Upper lobe of left lung (tissue), 6 donors: ENCODE results near the gene GRIA1. TPM values are rescaled to one million over a fixed set of nuclear protein-coding genes. Genes with fewer than 3 reads are reported as not detected.

Experiments
- ATAC-seq, 2 donors: fragments of 200-7000 bp; cut with Tn5 transposase; one replicate each; pipeline ENCODE4 v1.9.1; 2022; ENCODE audit warnings: mild to moderate bottlenecking in 2 of 2, moderate library complexity in 2 of 2; ENCODE audit not compliant: low FRiP score in 2 of 2
- DNase-seq, 2 donors: peaks; one replicate each; pipeline ENCODE4 v3.0.0-alpha.2; 2019 to 2020
- H3K27ac ChIP-seq, 4 donors: fragments of 200-600 bp; sonication (generic); one replicate each; pipeline ENCODE4 v1.5.1; 2016 to 2019
- H3K27me3 ChIP-seq, 4 donors: fragments of 200-600 bp; sonication (generic); one replicate each; pipeline ENCODE4 v1.5.1; 2017 to 2019
- H3K36me3 ChIP-seq, 4 donors: fragments of 200-600 bp; sonication (generic); one replicate each; pipeline ENCODE4 v1.5.1; 2016 to 2019
- H3K4me1 ChIP-seq, 4 donors: fragments of 200-600 bp; sonication (generic); one replicate each; pipeline ENCODE4 v1.5.1; 2018 to 2019
- H3K4me3 ChIP-seq, 4 donors: fragments of 200-600 bp; sonication (generic); one replicate each; pipeline ENCODE4 v1.5.1; 2017 to 2019; ENCODE audit warnings: mild to moderate bottlenecking in 2 of 4, moderate library complexity in 1 of 4
- H3K9me3 ChIP-seq, 4 donors: fragments of 200-600 bp; sonication (generic); one replicate each; pipeline ENCODE4 v1.5.1; 2018 to 2019
- CTCF ChIP-seq, 6 experiments: fragments of 450-650 bp in 4 of 6; fragments of 200-600 bp in 2 of 6; sonication (generic) in 2 of 6; IDR thresholded peaks; one replicate each; pipeline ENCODE4 v1.5.1; 2016 to 2019; ENCODE audit warnings: antibody characterized with exemption in 6 of 6
- EP300 ChIP-seq, 4 donors: sonication (generic); formaldehyde crosslinking; IDR thresholded peaks; one replicate each; pipeline ENCODE4 v1.5.1; 2017; ENCODE audit warnings: antibody characterized with exemption in 4 of 4, control low read depth in 2 of 4
- POLR2A ChIP-seq, 4 donors: fragments of 450-650 bp; IDR thresholded peaks; one replicate each; pipeline ENCODE4 v1.5.1; 2016 to 2017; ENCODE audit warnings: antibody characterized with exemption in 4 of 4, mild to moderate bottlenecking in 2 of 4
- POLR2AphosphoS5 ChIP-seq, 2 donors: sonication (generic); formaldehyde crosslinking; IDR thresholded peaks; one replicate each; pipeline ENCODE4 v1.5.1; 2017; ENCODE audit warnings: antibody characterized with exemption in 2 of 2
- WGBS, 2 donors: methylation state at CpG; one replicate each; pipeline ENCODE4 v1.1.5; 2017 to 2018; 5-methylcytosine and 5-hydroxymethylcytosine counted together
- total RNA-seq, 6 donors: library from RNA; depleted of rRNA in 4 of 6; stranded (reverse); fragments of >200 nt in 4 of 6; gene quantifications; one replicate each; pipeline versions ENCODE4 v1.1.0 to v1.2.1, GENCODE V29; 2016 to 2021
- donor health status: DM: no; HTN: no; CAD: no; lungs with moderate emphysema.
- donor health status: DM: no; HTN: yes; CAD: no; lungs with severe emphysema.

GRIA1 gene
- total RNA-seq, 6 donors from 2014 or later = 4.3 to 17.8 (median 9.3) TPM

- H3K27me3 ChIP-seq = no peaks in the 10 kb centered on the region
- TF ChIP-seq CTCF (IDR thresholded peaks at IDR 0.05) (no peak), POLR2A (IDR thresholded peaks at IDR 0.05) (no peak), POLR2AphosphoS5 (IDR thresholded peaks at IDR 0.05) (no peak), EP300 (IDR thresholded peaks at IDR 0.05) (no peak)
- no peak overlapping the region for H3K27ac ChIP-seq
- H3K4me3 ChIP-seq = no peak overlapping the region
- 73 to 98% methylated on average over 3 of the region's 3 CpGs for WGBS, 2 donors
- H3K36me3 ChIP-seq = no peaks in the 10 kb centered on the region
- H3K4me1 ChIP-seq = peaks cover 0 to 8% (median 3%) of the 10 kb centered on the region in 4 donors
- DNase-seq (no peak), ATAC-seq (no peak)
- H3K9me3 ChIP-seq = no peaks in the 10 kb centered on the region
Measured at GRCh38 chr5:153623124-153623523, 132.7 kb downstream of the GRIA1 start.

GRCh38 chr5:153623751-153624450, 133.4 kb downstream of the GRIA1 start:
- DNase-seq = no peak

GRCh38 chr5:153624451-153624765, 133.9 kb downstream of the GRIA1 start:
- no peaks in the 10 kb centered on the region for H3K36me3 ChIP-seq
- no peak overlapping the region for H3K27ac ChIP-seq
- TF ChIP-seq CTCF (IDR thresholded peaks at IDR 0.05) = no peak
- TF ChIP-seq POLR2AphosphoS5 (IDR thresholded peaks at IDR 0.05) = no peak
- no peaks in the 10 kb centered on the region for H3K27me3 ChIP-seq
- no peaks in the 10 kb centered on the region for H3K9me3 ChIP-seq
- DNase-seq (no peak), ATAC-seq (no peak)
- H3K4me3 ChIP-seq = no peak overlapping the region
- peaks cover 0 to 21% (median 13%) of the 10 kb centered on the region in 4 donors for H3K4me1 ChIP-seq
- WGBS, 2 donors = 72 to 74% methylated on average over 3 of the region's 3 CpGs

More at GRCh38 chr5:153623751-153624450, 133.4 kb downstream of the GRIA1 start:
- H3K9me3 ChIP-seq = no peaks in the 10 kb centered on the region
- TF ChIP-seq POLR2AphosphoS5 (IDR thresholded peaks at IDR 0.05) = no peak
- TF ChIP-seq EP300 (IDR thresholded peaks at IDR 0.05) = no peak
- TF ChIP-seq POLR2A (IDR thresholded peaks at IDR 0.05) = no peak
- TF ChIP-seq CTCF (IDR thresholded peaks at IDR 0.05) = no peak
- H3K36me3 ChIP-seq = no peaks in the 10 kb centered on the region
- no peak for ATAC-seq
- peaks cover 0 to 16% (median 9%) of the 10 kb centered on the region in 4 donors for H3K4me1 ChIP-seq
- H3K27me3 ChIP-seq = no peaks in the 10 kb centered on the region
- WGBS, 2 donors = 77 to 94% methylated on average over 5 of the region's 5 CpGs
- H3K4me3 ChIP-seq = no peak overlapping the region
- no peak overlapping the region for H3K27ac ChIP-seq

GRCh38 chr5:153625826-153626354, 135.4 kb downstream of the GRIA1 start:
- Histone ChIP-seq H3K27me3 (no peaks in the 10 kb centered on the region), H3K4me1 (peaks cover 0 to 27% (median 18%) of the 10 kb centered on the region in 4 donors), H3K4me3 (no peak overlapping the region), H3K27ac (no peak overlapping the region), H3K9me3 (no peaks in the 10 kb centered on the region), H3K36me3 (no peaks in the 10 kb centered on the region)
- TF ChIP-seq POLR2A (IDR thresholded peaks at IDR 0.05) = no peak
- ATAC-seq (no peak), DNase-seq (no peak)
- 66 to 70% methylated on average over 7 of the region's 7 CpGs for WGBS, 2 donors

- ATAC-seq (no peak), DNase-seq (no peak)
- Histone ChIP-seq H3K36me3 (no peaks in the 10 kb centered on the region), H3K4me3 (no peak overlapping the region), H3K27ac (no peak overlapping the region), H3K4me1 (peaks cover 0 to 27% (median 18%) of the 10 kb centered on the region in 4 donors), H3K9me3 (no peaks in the 10 kb centered on the region), H3K27me3 (no peaks in the 10 kb centered on the region)
- TF ChIP-seq EP300 (IDR thresholded peaks at IDR 0.05) (no peak), POLR2AphosphoS5 (IDR thresholded peaks at IDR 0.05) (no peak), POLR2A (IDR thresholded peaks at IDR 0.05) (no peak), CTCF (IDR thresholded peaks at IDR 0.05) (no peak)
- WGBS, 2 donors = 79 to 82% methylated on average over 2 of the region's 2 CpGs
Measured at GRCh38 chr5:153626836-153627235, 136.4 kb downstream of the GRIA1 start.
